GM12872 (cell line): ENCODE measurements around the gene CAMKK1.

Experiments used
- CTCF ChIP-seq: IDR thresholded peaks from 3 replicates; pipeline ENCODE4 v1.5.1; 2011; ENCODE audit warnings: low read depth, mild to moderate bottlenecking, low read length, moderate library complexity; ENCODE audit not compliant: insufficient read depth

Gene CAMKK1

GRCh38 chr17:3815925-3816324 lies 76.9 kb downstream of the CAMKK1 start:
- no peak for TF ChIP-seq CTCF

GRCh38 chr17:3815122-3815521 lies 77.7 kb downstream of the CAMKK1 start:
- no peak for TF ChIP-seq CTCF

GRCh38 chr17:3814361-3814760 lies 78.5 kb downstream of the CAMKK1 start:
- no peak for TF ChIP-seq CTCF

GRCh38 chr17:3813171-3813570 lies 79.7 kb downstream of the CAMKK1 start:
- no peak for TF ChIP-seq CTCF

GRCh38 chr17:3812771-3813170 lies 80.1 kb downstream of the CAMKK1 start:
- no peak for TF ChIP-seq CTCF

- TF ChIP-seq CTCF = no peak
These were observed 80.6 kb downstream of the CAMKK1 start for GRCh38 chr17:3812284-3812683.
